ENCODE data around the gene OTP. TPM values are rescaled to one million over a fixed set of nuclear protein-coding genes. Genes with fewer than 3 reads are reported as not detected.

Gene OTP
- total and polyA plus RNA-seq, 2 donors (not counting 1 experiment from before 2014, with no cell fraction given): not detected

GRCh38 chr5:77645158-77645994 lies 6.9 kb upstream of the OTP start:
- TF ChIP-seq CTCF (conservative IDR thresholded peaks at IDR 0.05 in 1 of 2, IDR thresholded peaks at IDR 0.05 in 1 of 2; ENCODE audit: low read depth in 1 of 2, low read length in 2 of 2) (peak; percentile 12 to 24), EZH2 (IDR thresholded peaks at IDR 0.05; ENCODE audit: low read length, missing control alignments) (peak; percentile 77)
- peaks cover 2% of the 10 kb centered on the region for H4K20me1 ChIP-seq (ENCODE audit: control insufficient read depth, extremely low read depth, insufficient read depth, low read length)
- H3K27ac ChIP-seq (ENCODE audit: insufficient read depth, low read length): no peak overlapping the region
- H3K4me3 ChIP-seq (replicated peaks in 1 of 4; ENCODE audit: control extremely low read depth in 1 of 4, insufficient read depth in 1 of 4, low read depth in 3 of 4, low read length in 4 of 4): peak overlapping the region in 2 of 4 experiments; percentile 39 to 45
- no peak overlapping the region for H2AFZ ChIP-seq (ENCODE audit: low read length)
- H3K27me3 ChIP-seq (ENCODE audit: control insufficient read depth, insufficient read depth, low read length): peaks cover 62% of the 10 kb centered on the region
- no peaks in the 10 kb centered on the region for H3K4me1 ChIP-seq (ENCODE audit: control insufficient read depth, extremely low read depth, insufficient read depth, low read length)
- H3K79me2 ChIP-seq (ENCODE audit: control insufficient read depth, insufficient read depth, low read length): no peaks in the 10 kb centered on the region
- no peak for DNase-seq (ENCODE audit: low read depth in 2 of 2)
- no peaks in the 10 kb centered on the region for H3K9me3 ChIP-seq (ENCODE audit: control insufficient read depth, insufficient read depth, low read depth, low read length)
- no peak overlapping the region for H3K9ac ChIP-seq (ENCODE audit: insufficient read depth, low read length)
- no peaks in the 10 kb centered on the region for H3K36me3 ChIP-seq (ENCODE audit: control insufficient read depth, insufficient read depth, low read length)
- peak overlapping the region; percentile 76 for H3K4me2 ChIP-seq (ENCODE audit: extremely low read depth, insufficient read depth, low read length)

- Histone ChIP-seq H3K9me3 (ENCODE audit: control insufficient read depth, insufficient read depth, low read depth, low read length) (no peaks in the 10 kb centered on the region), H4K20me1 (ENCODE audit: control insufficient read depth, extremely low read depth, insufficient read depth, low read length) (peaks cover 2% of the 10 kb centered on the region), H3K27me3 (ENCODE audit: control insufficient read depth, insufficient read depth, low read length) (peaks cover 61% of the 10 kb centered on the region), H2AFZ (ENCODE audit: low read length) (no peak overlapping the region), H3K4me3 (replicated peaks in 1 of 4; ENCODE audit: control extremely low read depth in 1 of 4, insufficient read depth in 1 of 4, low read depth in 3 of 4, low read length in 4 of 4) (no peak overlapping the region), H3K9ac (ENCODE audit: insufficient read depth, low read length) (no peak overlapping the region), H3K4me1 (ENCODE audit: control insufficient read depth, extremely low read depth, insufficient read depth, low read length) (no peaks in the 10 kb centered on the region), H3K27ac (ENCODE audit: insufficient read depth, low read length) (no peak overlapping the region), H3K36me3 (ENCODE audit: control insufficient read depth, insufficient read depth, low read length) (no peaks in the 10 kb centered on the region), H3K79me2 (ENCODE audit: control insufficient read depth, insufficient read depth, low read length) (no peaks in the 10 kb centered on the region), H3K4me2 (ENCODE audit: extremely low read depth, insufficient read depth, low read length) (no peak overlapping the region)
- peak in 1 of 2 donors; percentile 27 for DNase-seq (ENCODE audit: low read depth in 2 of 2)
- TF ChIP-seq CTCF (conservative IDR thresholded peaks at IDR 0.05 in 1 of 2, IDR thresholded peaks at IDR 0.05 in 1 of 2; ENCODE audit: low read depth in 1 of 2, low read length in 2 of 2): no peak
- TF ChIP-seq EZH2 (IDR thresholded peaks at IDR 0.05; ENCODE audit: low read length, missing control alignments): peak; percentile 98
These were observed 6.1 kb upstream of the OTP start for GRCh38 chr5:77644371-77645157.

- Histone ChIP-seq H3K36me3 (ENCODE audit: control insufficient read depth, insufficient read depth, low read length) (no peaks in the 10 kb centered on the region), H4K20me1 (ENCODE audit: control insufficient read depth, extremely low read depth, insufficient read depth, low read length) (peaks cover 2% of the 10 kb centered on the region), H3K27ac (ENCODE audit: insufficient read depth, low read length) (no peak overlapping the region), H3K27me3 (ENCODE audit: control insufficient read depth, insufficient read depth, low read length) (peaks cover 69% of the 10 kb centered on the region), H2AFZ (ENCODE audit: low read length) (no peak overlapping the region), H3K9ac (ENCODE audit: insufficient read depth, low read length) (no peak overlapping the region), H3K4me3 (replicated peaks in 1 of 4; ENCODE audit: control extremely low read depth in 1 of 4, insufficient read depth in 1 of 4, low read depth in 3 of 4, low read length in 4 of 4) (no peak overlapping the region), H3K4me1 (ENCODE audit: control insufficient read depth, extremely low read depth, insufficient read depth, low read length) (no peaks in the 10 kb centered on the region), H3K9me3 (ENCODE audit: control insufficient read depth, insufficient read depth, low read depth, low read length) (no peaks in the 10 kb centered on the region), H3K4me2 (ENCODE audit: extremely low read depth, insufficient read depth, low read length) (no peak overlapping the region), H3K79me2 (ENCODE audit: control insufficient read depth, insufficient read depth, low read length) (no peaks in the 10 kb centered on the region)
- DNase-seq (ENCODE audit: low read depth in 2 of 2): no peak
- TF ChIP-seq EZH2 (IDR thresholded peaks at IDR 0.05; ENCODE audit: low read length, missing control alignments) (peak; percentile 49), CTCF (conservative IDR thresholded peaks at IDR 0.05 in 1 of 2, IDR thresholded peaks at IDR 0.05 in 1 of 2; ENCODE audit: low read depth in 1 of 2, low read length in 2 of 2) (no peak)
These were observed 5.3 kb upstream of the OTP start for GRCh38 chr5:77643654-77644370.
